ENCODE results near the gene ZNF121. TPM values are rescaled to one million over a fixed set of nuclear protein-coding genes. Genes with fewer than 3 reads are reported as not detected.
A peak's percentile ranks its signal among the peaks of the same experiment; 100 is the strongest.

Gene ZNF121
- total RNA-seq, 2 experiments from 2014 or later = 50.5 to 74.4 TPM

- H3K9me2 ChIP-seq (ENCODE audit: insufficient read depth, low read length) = no peaks in the 10 kb centered on the region
- peak overlapping the region; percentile 92 for H2AFZ ChIP-seq (ENCODE audit: low read length)
- peak overlapping the region; percentile 78 for H3K4me3 ChIP-seq (ENCODE audit: low read depth, low read length, poor library complexity, severe bottlenecking)
- peak overlapping the region; percentile 95 for H3K4me2 ChIP-seq (ENCODE audit: low read length)
- no peak for TF ChIP-seq EZH2phosphoT487 (IDR thresholded peaks at IDR 0.05; ENCODE audit: borderline replicate concordance, low read depth, low read length)
- no peak for TF ChIP-seq CTCF (conservative IDR thresholded peaks at IDR 0.05; ENCODE audit: low read length)
- intact Hi-C loops (cut with micrococcal nuclease; ENCODE audit: unreplicated experiment) = loop anchor here (1.0 to 5.0 kb wide), 2 partner anchors 38 to 148 kb away; partner anchors contain the start of genes ZNF121 and ZNF846
- peaks cover 5% of the 10 kb centered on the region; the same call in 1 of the 2 replicates for H3K9me3 ChIP-seq (ENCODE audit: low read length)
- ChIA-PET CTCF (ENCODE audit: unreplicated experiment) (no interaction called here), POLR2A (no interaction called here)
- peaks cover 6% of the 10 kb centered on the region for H3K4me1 ChIP-seq (ENCODE audit: insufficient read depth, low read length, poor library complexity, severe bottlenecking)
- no TSS peak for BruUV-seq (replicated peaks)
- no peak for DNase-seq (ENCODE audit: low spot score)
- H4K20me1 ChIP-seq (ENCODE audit: insufficient read depth, low read length) = no peaks in the 10 kb centered on the region
- peaks cover 36% of the 10 kb centered on the region for H3K36me3 ChIP-seq (ENCODE audit: insufficient read depth, low read length)
- H3K27ac ChIP-seq (ENCODE audit: low read depth, low read length, poor library complexity, severe bottlenecking) = peak overlapping the region; percentile 66
- peaks cover 13% of the 10 kb centered on the region for H3K79me2 ChIP-seq (ENCODE audit: insufficient read depth, low read depth, low read length)
These were observed 36.5 kb upstream of the ZNF121 start for GRCh38 chr19:9620842-9621155.

- H3K4me3 ChIP-seq (ENCODE audit: low read depth, low read length, poor library complexity, severe bottlenecking) = no peak overlapping the region
- no peaks in the 10 kb centered on the region for H4K20me1 ChIP-seq (ENCODE audit: insufficient read depth, low read length)
- no peak for DNase-seq (ENCODE audit: low spot score)
- peaks cover 85% of the 10 kb centered on the region for H3K36me3 ChIP-seq (ENCODE audit: insufficient read depth, low read length)
- peaks cover 6% of the 10 kb centered on the region for H3K4me1 ChIP-seq (ENCODE audit: insufficient read depth, low read length, poor library complexity, severe bottlenecking)
- BruUV-seq (replicated peaks) = no TSS peak
- peaks cover 13% of the 10 kb centered on the region for H3K79me2 ChIP-seq (ENCODE audit: insufficient read depth, low read depth, low read length)
- TF ChIP-seq EZH2phosphoT487 (IDR thresholded peaks at IDR 0.05; ENCODE audit: borderline replicate concordance, low read depth, low read length) (no peak), CTCF (conservative IDR thresholded peaks at IDR 0.05; ENCODE audit: low read length) (no peak)
- no peaks in the 10 kb centered on the region for H3K9me2 ChIP-seq (ENCODE audit: insufficient read depth, low read length)
- POLR2A ChIA-PET = no interaction called here
- no peak overlapping the region for H3K27ac ChIP-seq (ENCODE audit: low read depth, low read length, poor library complexity, severe bottlenecking)
- intact Hi-C loops (cut with micrococcal nuclease; ENCODE audit: unreplicated experiment) = no loop called here
- CTCF ChIA-PET (ENCODE audit: unreplicated experiment) = no interaction called here
- no peak overlapping the region for H2AFZ ChIP-seq (ENCODE audit: low read length)
- H3K9me3 ChIP-seq (ENCODE audit: low read length) = no peaks in the 10 kb centered on the region
- H3K4me2 ChIP-seq (ENCODE audit: low read length) = no peak overlapping the region
These were observed 31.5 kb upstream of the ZNF121 start for GRCh38 chr19:9615844-9616243.

- ChIA-PET CTCF (ENCODE audit: unreplicated experiment) (no interaction called here), POLR2A (no interaction called here)
- no peak overlapping the region for H3K4me2 ChIP-seq (ENCODE audit: low read length)
- DNase-seq (ENCODE audit: low spot score) = no peak
- no peaks in the 10 kb centered on the region for H4K20me1 ChIP-seq (ENCODE audit: insufficient read depth, low read length)
- no peak overlapping the region for H3K27ac ChIP-seq (ENCODE audit: low read depth, low read length, poor library complexity, severe bottlenecking)
- H3K79me2 ChIP-seq (ENCODE audit: insufficient read depth, low read depth, low read length) = no peaks in the 10 kb centered on the region
- H3K9me2 ChIP-seq (ENCODE audit: insufficient read depth, low read length) = no peaks in the 10 kb centered on the region
- intact Hi-C loops (cut with micrococcal nuclease; ENCODE audit: unreplicated experiment) = no loop called here
- no peak overlapping the region for H2AFZ ChIP-seq (ENCODE audit: low read length)
- H3K9me3 ChIP-seq (ENCODE audit: low read length) = peaks cover 15% of the 10 kb centered on the region; the same call in 1 of the 2 replicates
- no peak overlapping the region for H3K4me3 ChIP-seq (ENCODE audit: low read depth, low read length, poor library complexity, severe bottlenecking)
- no peak for TF ChIP-seq EZH2phosphoT487 (IDR thresholded peaks at IDR 0.05; ENCODE audit: borderline replicate concordance, low read depth, low read length)
- no peak for TF ChIP-seq CTCF (conservative IDR thresholded peaks at IDR 0.05; ENCODE audit: low read length)
- H3K4me1 ChIP-seq (ENCODE audit: insufficient read depth, low read length, poor library complexity, severe bottlenecking) = no peaks in the 10 kb centered on the region
- BruUV-seq (replicated peaks) = TSS peak; percentile 44
- peaks cover 82% of the 10 kb centered on the region for H3K36me3 ChIP-seq (ENCODE audit: insufficient read depth, low read length)
These were observed 26.3 kb upstream of the ZNF121 start for GRCh38 chr19:9610484-9611113.
